ENCODE results near the gene DUS1L.

Gene DUS1L

GRCh38 chr17:82028246-82028645, 37.4 kb downstream of the DUS1L start:
- TF ChIP-seq CTCF (IDR thresholded peaks at IDR 0.05), result no peak
- TF ChIP-seq ZFX (IDR thresholded peaks at IDR 0.05; ENCODE audit: borderline replicate concordance), result no peak
- H3K27ac ChIP-seq, result no peak overlapping the region; the same call in 1 of the 2 replicates

GRCh38 chr17:82025401-82026107, 40.0 kb downstream of the DUS1L start:
- H3K27ac ChIP-seq, result peak overlapping the region; percentile 93; the same call in 1 of the 2 replicates
- TF ChIP-seq CTCF (IDR thresholded peaks at IDR 0.05), result no peak
- TF ChIP-seq ZFX (IDR thresholded peaks at IDR 0.05; ENCODE audit: borderline replicate concordance), result no peak

GRCh38 chr17:82024859-82025258, 40.7 kb downstream of the DUS1L start:
- peak overlapping the region; percentile 93; the same call in 1 of the 2 replicates for H3K27ac ChIP-seq
- TF ChIP-seq CTCF (IDR thresholded peaks at IDR 0.05) (no peak), ZFX (IDR thresholded peaks at IDR 0.05; ENCODE audit: borderline replicate concordance) (no peak)

- TF ChIP-seq CTCF (IDR thresholded peaks at IDR 0.05) (no peak), ZFX (IDR thresholded peaks at IDR 0.05; ENCODE audit: borderline replicate concordance) (no peak)
- peak overlapping the region; percentile 93 for H3K27ac ChIP-seq
Observed at GRCh38 chr17:82023447-82024241, 42.0 kb downstream of the DUS1L start.

- peak within 1 kb of the TSS; percentile 93 for H3K27ac ChIP-seq
- TF ChIP-seq ZFX (IDR thresholded peaks at IDR 0.05; ENCODE audit: borderline replicate concordance) (no peak), CTCF (IDR thresholded peaks at IDR 0.05) (no peak)
Observed at GRCh38 chr17:82022981-82023446, 42.6 kb downstream of the DUS1L start, which contains the start of gene LRRC45. LRRC45 (plus strand) TSS chr17:82023305; CDS start chr17:82023644, 339 bp downstream.

- TF ChIP-seq CTCF (IDR thresholded peaks at IDR 0.05) (no peak), ZFX (IDR thresholded peaks at IDR 0.05; ENCODE audit: borderline replicate concordance) (no peak)
Observed at GRCh38 chr17:82022310-82022980, 43.2 kb downstream of the DUS1L start, which contains the start of gene CENPX. CENPX (minus strand) TSS chr17:82022878; CDS start chr17:82022861, 17 bp downstream.

More at GRCh38 chr17:82022310-82022980, 43.2 kb downstream of the DUS1L start, which contains the start of gene CENPX:
- peak within 1 kb of the TSS; percentile 93 for H3K27ac ChIP-seq

Measured in 22Rv1 (cell line).